Measurements from ENCODE around the gene FAXC.

GRCh38 chr6:99253271-99253670, 96.2 kb downstream of the FAXC start:
- TF ChIP-seq CTCF (IDR thresholded peaks at IDR 0.05) = no peak
- TF ChIP-seq POLR2A (IDR thresholded peaks at IDR 0.05) = no peak
- TF ChIP-seq POLR2AphosphoS5 (IDR thresholded peaks at IDR 0.05; ENCODE audit: insufficient read depth in 1 of 2, low read depth in 1 of 2) = no peak
